ENCODE data around the gene ZNF646.

DNA sequence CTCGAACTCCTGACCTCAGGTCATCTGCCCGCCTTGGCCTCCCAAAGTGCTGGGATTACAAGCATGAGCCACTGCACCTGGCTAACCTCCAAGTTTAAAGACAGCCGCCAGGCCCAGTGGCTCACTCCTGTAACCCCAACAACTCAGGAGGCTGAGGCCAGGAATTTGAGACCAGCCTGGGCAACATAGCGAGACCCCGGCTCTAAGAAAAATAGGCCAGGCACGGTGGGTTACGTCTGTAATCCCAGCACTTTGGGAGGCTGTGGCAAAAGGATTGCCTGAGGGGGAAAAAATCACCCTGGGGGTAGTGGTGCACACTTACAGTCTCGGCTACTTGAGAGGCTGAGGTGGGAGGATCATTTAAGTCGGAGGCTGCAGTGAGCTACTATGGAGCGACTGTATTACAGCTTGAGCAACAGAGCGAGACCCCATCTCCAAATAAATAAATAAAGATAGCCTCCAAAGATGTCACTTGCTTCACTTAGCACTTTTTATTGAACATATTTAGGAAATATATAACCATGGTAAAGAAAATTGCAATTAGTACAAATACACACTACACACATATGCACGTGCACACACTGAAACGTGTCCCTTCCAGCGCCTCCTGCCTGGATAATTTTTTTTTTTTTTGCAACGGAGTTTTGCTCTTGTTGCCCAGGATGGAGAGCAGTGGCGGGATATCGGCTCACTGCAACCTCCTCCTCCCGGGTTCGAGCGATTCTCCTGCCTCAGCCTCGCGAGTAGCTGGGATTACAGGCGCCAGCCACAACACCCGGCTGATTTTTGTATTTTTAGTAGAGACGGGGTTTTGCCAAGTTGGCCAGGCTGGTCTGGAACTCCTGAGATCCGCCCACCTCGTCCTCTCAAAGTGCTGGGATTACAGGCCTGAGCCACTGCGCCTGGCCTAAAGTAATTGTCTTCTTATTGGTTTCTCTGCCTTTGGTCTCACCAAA is 32.6 kb downstream of the ZNF646 start:
- TF ChIP-seq CTCF (IDR thresholded peaks at IDR 0.05; ENCODE audit: low read length) (no peak), EZH2 (optimal IDR thresholded peaks at IDR 0.05; ENCODE audit: low read depth, low read length) (no peak)

Measured in MM.1S (cell line).